OCI-LY7 (cell line): ENCODE measurements around the gene BCAR1. TPM values are rescaled to one million over a fixed set of nuclear protein-coding genes. Genes with fewer than 3 reads are reported as not detected.
"Not testable (repeated sequence)": the region's sequence is repeated elsewhere in the genome, so short reads cannot be mapped to it uniquely, and the experiment has no call there.

ENCODE experiments used
- BruUV-seq: library from RNA; stranded (reverse); fragments of 400-500 nt; replicated peaks from 2 replicates; lab custom pipeline; 2021; lab: Mats Ljungman, UMichigan
- CTCF ChIA-PET: fragments of 300-600 bp; sonication (Branson Sonifier 250); formaldehyde crosslinking; loops from one replicate; lab custom pipeline; 2022; ENCODE audit warnings: antibody characterized with exemption; ENCODE audit not compliant: unreplicated experiment; lab: Charles Lee
- POLR2A ChIA-PET: fragments of 300-600 bp; sonication (Branson Sonifier 250); formaldehyde crosslinking; loops from one replicate; lab custom pipeline; 2022; ENCODE audit warnings: antibody characterized with exemption; lab: Charles Lee
- DNase-seq: peaks from one replicate; pipeline ENCODE4 v3.0.0-alpha.2; 2015; ENCODE audit warnings: low spot score
- H2AFZ ChIP-seq: fragments of 200-600 bp; sonication (generic), shearing (Covaris generic); 2 replicates; pipeline ENCODE4 v1.6.1; 2014; ENCODE audit warnings: mild to moderate bottlenecking, antibody characterized with exemption, low read length, moderate library complexity
- H3K27ac ChIP-seq: fragments of 200-600 bp; sonication (generic); 2 replicates; pipeline ENCODE4 v1.5.1; 2014; ENCODE audit warnings: mixed run types, low read depth, mild to moderate bottlenecking, moderate library complexity, low read length, inconsistent platforms; ENCODE audit not compliant: poor library complexity, severe bottlenecking
- H3K36me3 ChIP-seq: fragments of 200-600 bp; sonication (generic); 2 replicates; pipeline ENCODE4 v1.6.1; 2014; ENCODE audit warnings: mild to moderate bottlenecking, antibody characterized with exemption, low read length, moderate library complexity, mixed read lengths; ENCODE audit not compliant: insufficient read depth
- H3K4me1 ChIP-seq: fragments of 200-600 bp; sonication (generic); 2 replicates; pipeline ENCODE4 v1.5.1; 2014; ENCODE audit warnings: mild to moderate bottlenecking, low read length; ENCODE audit not compliant: insufficient read depth, poor library complexity, severe bottlenecking
- H3K4me2 ChIP-seq: fragments of 200-600 bp; sonication (generic); 2 replicates; pipeline ENCODE4 v1.6.1; 2014; ENCODE audit warnings: mild to moderate bottlenecking, low read length
- H3K4me3 ChIP-seq: fragments of 200-600 bp; sonication (generic); 2 replicates; pipeline ENCODE4 v1.5.1; 2014; ENCODE audit warnings: mild to moderate bottlenecking, low read depth, low read length; ENCODE audit not compliant: poor library complexity, severe bottlenecking
- H3K79me2 ChIP-seq: fragments of 200-600 bp; sonication (generic); 2 replicates; pipeline ENCODE4 v1.6.1; 2016; ENCODE audit warnings: low read depth, mild to moderate bottlenecking, low read length, moderate library complexity, mixed read lengths; ENCODE audit not compliant: insufficient read depth
- H3K9me2 ChIP-seq: fragments of 200-600 bp; sonication (generic); 2 replicates; pipeline ENCODE4 v1.6.1; 2016; ENCODE audit warnings: mild to moderate bottlenecking, low read length, mixed read lengths; ENCODE audit not compliant: insufficient read depth
- H3K9me3 ChIP-seq: fragments of 200-600 bp; sonication (generic); 2 replicates; pipeline ENCODE4 v1.6.1; 2014; ENCODE audit warnings: mild to moderate bottlenecking, mixed run types, low read length, mixed read lengths
- H4K20me1 ChIP-seq: fragments of 200-600 bp; sonication (generic); 2 replicates; pipeline ENCODE4 v1.6.1; 2014; ENCODE audit warnings: mild to moderate bottlenecking, antibody characterized with exemption, low read length, moderate library complexity, mixed read lengths; ENCODE audit not compliant: insufficient read depth
- EZH2phosphoT487 ChIP-seq: fragments of 200-600 bp; sonication (generic); IDR thresholded peaks from 2 replicates; pipeline ENCODE4 v1.6.1; 2018; ENCODE audit warnings: low read depth, borderline replicate concordance, mild to moderate bottlenecking, mixed run types, antibody characterized with exemption, low read length, moderate library complexity, mixed read lengths
- intact Hi-C: fragments of 100-400 bp; cut with micrococcal nuclease; formaldehyde crosslinking; loops from one replicate; pipeline ENCODE4 v1.10.0; 2022; ENCODE audit not compliant: unreplicated experiment
- total RNA-seq, 2 experiments: library from RNA; depleted of rRNA in 1 of 2; stranded (reverse); fragments of >200 nt in 1 of 2; shearing (Covaris generic) in 1 of 2; gene quantifications; 2 replicates each; pipeline ENCODE4 v1.2.3, GENCODE V29; 2014 to 2022
- TF ChIP-seq, protein P1 (sequence below): fragments of 200-600 bp; sonication (generic); conservative IDR thresholded peaks from 2 replicates; pipeline ENCODE4 v1.5.1; 2014; ENCODE audit warnings: mild to moderate bottlenecking, antibody characterized with exemption, low read length, moderate library complexity, mixed read lengths

The BCAR1 gene
- total RNA-seq, 2 experiments from 2014 or later, result 10.0 to 15.1 TPM

- H3K9me3 ChIP-seq, result no peaks in the 10 kb centered on the region
- TF ChIP-seq EZH2phosphoT487, result no peak
- TF ChIP-seq, protein P1, sequence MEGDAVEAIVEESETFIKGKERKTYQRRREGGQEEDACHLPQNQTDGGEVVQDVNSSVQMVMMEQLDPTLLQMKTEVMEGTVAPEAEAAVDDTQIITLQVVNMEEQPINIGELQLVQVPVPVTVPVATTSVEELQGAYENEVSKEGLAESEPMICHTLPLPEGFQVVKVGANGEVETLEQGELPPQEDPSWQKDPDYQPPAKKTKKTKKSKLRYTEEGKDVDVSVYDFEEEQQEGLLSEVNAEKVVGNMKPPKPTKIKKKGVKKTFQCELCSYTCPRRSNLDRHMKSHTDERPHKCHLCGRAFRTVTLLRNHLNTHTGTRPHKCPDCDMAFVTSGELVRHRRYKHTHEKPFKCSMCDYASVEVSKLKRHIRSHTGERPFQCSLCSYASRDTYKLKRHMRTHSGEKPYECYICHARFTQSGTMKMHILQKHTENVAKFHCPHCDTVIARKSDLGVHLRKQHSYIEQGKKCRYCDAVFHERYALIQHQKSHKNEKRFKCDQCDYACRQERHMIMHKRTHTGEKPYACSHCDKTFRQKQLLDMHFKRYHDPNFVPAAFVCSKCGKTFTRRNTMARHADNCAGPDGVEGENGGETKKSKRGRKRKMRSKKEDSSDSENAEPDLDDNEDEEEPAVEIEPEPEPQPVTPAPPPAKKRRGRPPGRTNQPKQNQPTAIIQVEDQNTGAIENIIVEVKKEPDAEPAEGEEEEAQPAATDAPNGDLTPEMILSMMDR, result no peak
- POLR2A ChIA-PET, result no interaction called here
- no peaks in the 10 kb centered on the region for H3K79me2 ChIP-seq
- no peaks in the 10 kb centered on the region for H3K36me3 ChIP-seq
- H4K20me1 ChIP-seq, result no peaks in the 10 kb centered on the region
- DNase-seq, result no peak
- H2AFZ ChIP-seq, result no peak overlapping the region
- H3K4me3 ChIP-seq, result no peak overlapping the region
- no peak overlapping the region for H3K27ac ChIP-seq
- intact Hi-C loops, result no loop called here
- no peaks in the 10 kb centered on the region for H3K9me2 ChIP-seq
- no peak overlapping the region for H3K4me2 ChIP-seq
- CTCF ChIA-PET, result no interaction called here
- BruUV-seq, result no TSS peak
- H3K4me1 ChIP-seq, result no peaks in the 10 kb centered on the region
Observed at GRCh38 chr16:75224306-75225082, 26.9 kb downstream of the BCAR1 start.

GRCh38 chr16:75223129-75223528 lies 28.3 kb downstream of the BCAR1 start:
- intact Hi-C loops, H3K9me3 ChIP-seq, H3K4me3 ChIP-seq, BruUV-seq, DNase-seq, H3K36me3 ChIP-seq, H3K4me2 ChIP-seq, H2AFZ ChIP-seq, H3K9me2 ChIP-seq, POLR2A ChIA-PET, H3K27ac ChIP-seq, H4K20me1 ChIP-seq, H3K79me2 ChIP-seq, H3K4me1 ChIP-seq, CTCF ChIA-PET: not testable (repeated sequence)

GRCh38 chr16:75222271-75222783 lies 29.1 kb downstream of the BCAR1 start:
- POLR2A ChIA-PET, result no interaction called here
- no peak overlapping the region for H3K4me2 ChIP-seq
- no peaks in the 10 kb centered on the region for H3K9me2 ChIP-seq
- no peaks in the 10 kb centered on the region for H3K9me3 ChIP-seq
- DNase-seq, result no peak
- no peak for TF ChIP-seq EZH2phosphoT487
- TF ChIP-seq, protein P1, result no peak
- no peak overlapping the region for H3K27ac ChIP-seq
- no peaks in the 10 kb centered on the region for H3K36me3 ChIP-seq
- H2AFZ ChIP-seq, result no peak overlapping the region
- no peaks in the 10 kb centered on the region for H4K20me1 ChIP-seq
- no peaks in the 10 kb centered on the region for H3K4me1 ChIP-seq
- CTCF ChIA-PET, result no interaction called here
- H3K4me3 ChIP-seq, result no peak overlapping the region
- no TSS peak for BruUV-seq
- intact Hi-C loops, result no loop called here
- H3K79me2 ChIP-seq, result no peaks in the 10 kb centered on the region
